ENCODE results near the gene RXRA.
A peak's percentile ranks its signal among the peaks of the same experiment; 100 is the strongest.

The RXRA gene

DNA sequence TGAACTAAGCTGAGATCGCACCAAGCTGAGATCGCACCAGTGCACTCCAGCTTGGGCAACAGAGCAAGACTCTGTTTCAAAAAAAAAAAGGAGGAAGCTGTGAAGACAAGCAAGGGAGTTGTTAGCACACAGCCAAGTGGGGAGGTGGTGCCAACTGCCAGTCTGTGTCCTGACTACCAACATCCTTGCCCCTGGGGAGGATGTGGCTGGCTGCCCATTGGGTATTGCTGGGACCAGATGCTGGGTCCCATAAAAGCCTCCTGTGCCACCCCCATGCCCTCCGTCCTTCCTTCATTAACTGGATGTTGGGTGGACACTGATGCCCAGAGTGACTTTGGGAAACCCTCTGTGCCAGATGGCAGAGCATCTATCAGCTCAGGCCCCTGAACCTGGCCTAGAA, 158.2 kb downstream of the RXRA start:
- peak in 22 of 51 donors; percentile 10 to 68 (median 32) for DNase-seq

DNA sequence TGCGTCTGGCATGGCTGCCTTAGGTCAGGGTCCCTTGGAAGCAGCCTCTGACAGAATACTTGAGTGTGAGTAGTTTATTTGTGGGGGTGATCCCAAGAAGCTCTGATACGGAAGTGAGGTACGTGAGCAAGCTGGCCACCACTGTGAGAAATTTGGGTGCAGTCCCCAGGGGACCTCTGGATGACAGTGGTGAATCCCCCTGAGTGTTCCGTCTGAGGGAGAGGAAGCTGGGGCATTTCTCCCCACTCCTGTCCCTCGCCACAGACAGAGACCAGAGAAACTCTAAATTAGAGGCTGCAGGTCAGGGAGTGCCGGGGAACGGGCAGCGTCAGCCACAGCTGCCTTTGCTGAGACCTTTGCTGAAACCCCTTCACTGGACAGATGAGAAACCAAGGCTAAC, 159.4 kb downstream of the RXRA start:
- no peak for DNase-seq

DNA sequence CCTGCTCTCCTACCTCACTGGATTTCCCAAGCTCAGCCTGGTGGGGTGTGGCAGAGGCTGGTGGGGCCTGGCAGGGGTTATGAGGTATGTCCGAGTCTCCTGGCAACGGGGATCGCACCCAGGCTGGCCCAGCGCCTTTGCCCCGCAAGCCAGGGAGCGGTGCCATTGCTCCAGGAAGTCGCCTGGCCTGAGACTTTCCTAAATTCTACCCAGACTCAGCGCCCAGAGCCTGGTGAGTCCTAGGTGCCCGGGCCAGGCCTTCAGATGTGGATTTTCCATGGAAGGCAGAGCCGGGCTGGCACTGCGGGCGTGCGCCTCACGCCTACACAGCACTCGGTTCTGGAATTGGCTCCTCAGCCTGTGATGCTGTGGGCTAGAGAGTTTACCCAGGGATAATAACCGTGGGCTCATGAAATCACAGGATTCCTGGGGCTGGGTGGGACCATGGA, 159.9 kb downstream of the RXRA start:
- peak in 1 of 51 donors; percentile 5 for DNase-seq

DNA sequence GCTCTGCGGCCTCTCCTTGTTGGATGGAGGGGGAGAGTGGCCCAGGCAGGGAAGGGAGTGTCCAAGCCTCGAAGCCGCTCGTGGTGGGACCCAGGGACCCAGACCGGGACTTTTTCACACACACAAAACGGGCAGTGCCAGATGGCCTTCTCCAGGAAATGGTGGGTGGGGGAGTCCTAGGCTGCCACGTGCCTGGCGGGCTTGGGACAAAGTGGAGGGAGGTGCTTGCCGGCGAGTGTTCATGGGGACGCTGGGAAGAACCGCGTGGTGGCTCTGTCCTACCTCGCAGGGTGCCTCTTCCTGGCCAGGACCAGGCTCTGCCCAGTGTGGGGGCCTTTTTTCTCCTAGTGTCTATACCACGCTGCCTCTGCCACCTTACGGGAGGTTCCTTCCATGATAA, 160.3 kb downstream of the RXRA start:
- no peak for DNase-seq

Data from hypothalamus (tissue), 51 donors.